ENCODE data around the gene CES3.

Gene CES3

DNA sequence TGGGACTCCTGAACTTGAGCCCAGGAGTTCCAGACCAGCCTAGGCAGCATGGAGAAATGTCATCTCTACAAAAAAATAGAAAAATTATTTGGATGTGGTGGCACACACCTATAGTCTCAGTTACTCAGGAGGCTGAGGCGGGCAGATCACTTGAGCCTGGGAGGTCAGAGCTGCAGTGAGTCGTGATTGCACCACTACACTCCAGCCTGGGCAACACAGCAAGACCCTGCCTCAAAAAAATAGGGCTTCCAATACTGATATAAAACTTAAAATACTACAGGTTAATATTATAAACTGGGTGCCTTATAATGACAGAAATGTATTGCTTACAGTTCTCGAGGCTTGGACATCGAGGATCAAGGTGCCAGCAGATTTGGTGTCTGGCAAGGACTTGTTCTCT is 15.1 kb upstream of the CES3 start:
- TF ChIP-seq, protein P1, sequence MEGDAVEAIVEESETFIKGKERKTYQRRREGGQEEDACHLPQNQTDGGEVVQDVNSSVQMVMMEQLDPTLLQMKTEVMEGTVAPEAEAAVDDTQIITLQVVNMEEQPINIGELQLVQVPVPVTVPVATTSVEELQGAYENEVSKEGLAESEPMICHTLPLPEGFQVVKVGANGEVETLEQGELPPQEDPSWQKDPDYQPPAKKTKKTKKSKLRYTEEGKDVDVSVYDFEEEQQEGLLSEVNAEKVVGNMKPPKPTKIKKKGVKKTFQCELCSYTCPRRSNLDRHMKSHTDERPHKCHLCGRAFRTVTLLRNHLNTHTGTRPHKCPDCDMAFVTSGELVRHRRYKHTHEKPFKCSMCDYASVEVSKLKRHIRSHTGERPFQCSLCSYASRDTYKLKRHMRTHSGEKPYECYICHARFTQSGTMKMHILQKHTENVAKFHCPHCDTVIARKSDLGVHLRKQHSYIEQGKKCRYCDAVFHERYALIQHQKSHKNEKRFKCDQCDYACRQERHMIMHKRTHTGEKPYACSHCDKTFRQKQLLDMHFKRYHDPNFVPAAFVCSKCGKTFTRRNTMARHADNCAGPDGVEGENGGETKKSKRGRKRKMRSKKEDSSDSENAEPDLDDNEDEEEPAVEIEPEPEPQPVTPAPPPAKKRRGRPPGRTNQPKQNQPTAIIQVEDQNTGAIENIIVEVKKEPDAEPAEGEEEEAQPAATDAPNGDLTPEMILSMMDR (IDR thresholded peaks at IDR 0.05; ENCODE audit: insufficient read depth, missing control alignments), result no peak
- no peak for DNase-seq (ENCODE audit: insufficient read length, low spot score)
- FAIRE-seq, result no peak

- FAIRE-seq, result no peak
- TF ChIP-seq, protein P1 (IDR thresholded peaks at IDR 0.05; ENCODE audit: insufficient read depth, missing control alignments), result no peak
- DNase-seq (ENCODE audit: insufficient read length, low spot score), result no peak
Observed at GRCh38 chr16:66946541-66946940, 14.5 kb upstream of the CES3 start.

DNA sequence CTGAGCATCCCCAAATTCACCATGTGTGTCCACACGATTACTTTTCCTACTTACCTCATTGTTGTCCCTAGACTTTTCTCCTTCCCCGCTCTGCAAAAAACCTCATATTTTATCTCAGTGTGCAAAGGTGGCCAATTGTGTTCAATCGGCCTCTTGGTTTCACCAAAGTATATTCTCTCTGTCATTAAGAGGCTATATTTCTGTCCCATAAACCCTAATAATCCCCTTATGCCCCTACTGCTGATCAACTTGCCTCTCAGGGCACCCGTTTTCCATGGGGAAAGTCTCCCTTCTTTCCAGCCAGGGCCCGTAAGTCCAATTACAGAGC is 14.1 kb upstream of the CES3 start:
- FAIRE-seq, result no peak
- TF ChIP-seq, protein P1 (IDR thresholded peaks at IDR 0.05; ENCODE audit: insufficient read depth, missing control alignments), result no peak
- no peak for DNase-seq (ENCODE audit: insufficient read length, low spot score)

DNA sequence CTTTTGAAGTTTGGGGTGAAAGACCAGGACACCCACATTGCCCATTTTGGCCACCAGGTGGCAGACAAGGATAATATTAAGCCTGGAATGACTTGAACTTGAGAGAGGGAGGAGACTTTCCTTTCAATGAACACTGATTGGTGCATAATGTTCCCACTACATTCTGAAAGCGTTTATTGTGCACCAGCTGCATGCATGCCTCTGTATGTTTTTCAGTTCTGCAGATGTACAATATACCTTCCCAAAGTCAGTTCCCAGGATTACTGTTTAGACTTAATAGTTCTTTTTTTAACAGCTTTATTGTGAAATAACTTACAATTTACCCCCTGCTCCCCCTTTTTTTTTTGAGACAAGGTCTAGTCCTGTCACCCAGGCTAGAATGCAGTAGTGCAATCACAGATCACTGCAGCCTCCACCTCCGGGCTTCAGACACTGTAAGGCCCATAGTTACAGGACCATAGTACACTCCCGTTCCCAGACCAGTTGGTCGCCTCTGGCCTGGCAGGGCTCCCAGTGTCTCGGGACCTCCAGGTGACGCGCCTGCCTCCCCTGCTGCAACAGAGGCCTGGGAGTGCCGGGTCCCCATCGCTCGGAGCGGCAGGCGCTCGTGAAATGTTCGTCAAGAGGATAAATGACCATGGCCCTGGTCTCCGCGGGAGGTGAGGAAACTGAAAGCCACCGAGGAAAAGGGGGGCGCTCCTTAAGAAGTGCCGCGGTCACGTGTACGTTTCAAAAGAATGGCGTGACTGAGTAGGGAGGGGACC is 13.6 kb upstream of the CES3 start:
- DNase-seq (ENCODE audit: insufficient read length, low spot score) (peak; percentile 51), FAIRE-seq (no peak)
- TF ChIP-seq, protein P1 (IDR thresholded peaks at IDR 0.05; ENCODE audit: insufficient read depth, missing control alignments), result peak; percentile 86

- DNase-seq (ENCODE audit: insufficient read length, low spot score) (no peak), FAIRE-seq (no peak)
- TF ChIP-seq, protein P1 (IDR thresholded peaks at IDR 0.05; ENCODE audit: insufficient read depth, missing control alignments), result no peak
Observed at GRCh38 chr16:66948134-66948836, 12.8 kb upstream of the CES3 start.

DNA sequence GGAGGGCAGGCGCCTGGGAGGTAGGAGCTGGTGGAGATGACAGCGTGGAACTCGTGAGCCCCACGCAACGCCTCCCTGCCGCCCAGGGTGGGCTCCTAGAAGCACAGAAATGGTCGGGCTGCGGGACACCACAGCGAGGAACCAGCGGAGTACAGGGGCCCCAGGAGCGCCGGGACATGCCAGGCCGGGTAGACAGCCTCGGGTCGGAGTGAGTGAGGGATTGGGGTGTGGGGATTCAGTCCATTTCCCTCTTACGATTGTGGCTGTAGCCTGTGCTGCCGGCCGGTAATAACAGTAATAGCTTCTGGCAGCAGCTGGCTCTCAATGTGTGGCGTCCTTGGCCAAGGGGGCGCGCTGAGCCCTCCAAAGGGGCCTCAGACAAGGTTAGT is 12.2 kb upstream of the CES3 start:
- TF ChIP-seq, protein P1 (IDR thresholded peaks at IDR 0.05; ENCODE audit: insufficient read depth, missing control alignments), result no peak
- FAIRE-seq (no peak), DNase-seq (ENCODE audit: insufficient read length, low spot score) (no peak)

DNA sequence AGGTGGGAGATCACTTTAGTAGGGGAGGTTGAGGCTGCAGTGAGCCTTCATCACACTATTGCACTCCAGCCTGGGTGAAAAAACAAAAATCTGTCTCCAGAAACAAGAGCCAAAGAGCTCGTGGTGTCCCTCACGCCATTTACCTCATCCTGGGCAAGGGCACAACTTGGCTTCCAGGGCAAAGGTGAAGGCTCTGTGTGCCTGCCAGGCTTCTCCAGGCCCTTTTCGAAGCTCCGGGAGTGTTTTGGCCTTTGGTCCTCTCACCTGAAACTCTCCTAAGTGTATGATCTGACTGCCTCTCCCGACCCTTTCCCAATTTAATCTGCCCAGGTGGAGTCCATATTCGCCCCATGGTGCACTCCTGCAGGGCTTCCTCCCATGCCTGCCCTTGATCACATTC is 11.6 kb upstream of the CES3 start:
- FAIRE-seq (no peak), DNase-seq (ENCODE audit: insufficient read length, low spot score) (no peak)
- TF ChIP-seq, protein P1 (IDR thresholded peaks at IDR 0.05; ENCODE audit: insufficient read depth, missing control alignments), result no peak
